Measurements from ENCODE around the gene NAT8L. TPM values are rescaled to one million over a fixed set of nuclear protein-coding genes. Genes with fewer than 3 reads are reported as not detected.

The NAT8L gene
- total and polyA plus RNA-seq, 8 donors = 0.23 to 7.3 (median 4.5) TPM

DNA sequence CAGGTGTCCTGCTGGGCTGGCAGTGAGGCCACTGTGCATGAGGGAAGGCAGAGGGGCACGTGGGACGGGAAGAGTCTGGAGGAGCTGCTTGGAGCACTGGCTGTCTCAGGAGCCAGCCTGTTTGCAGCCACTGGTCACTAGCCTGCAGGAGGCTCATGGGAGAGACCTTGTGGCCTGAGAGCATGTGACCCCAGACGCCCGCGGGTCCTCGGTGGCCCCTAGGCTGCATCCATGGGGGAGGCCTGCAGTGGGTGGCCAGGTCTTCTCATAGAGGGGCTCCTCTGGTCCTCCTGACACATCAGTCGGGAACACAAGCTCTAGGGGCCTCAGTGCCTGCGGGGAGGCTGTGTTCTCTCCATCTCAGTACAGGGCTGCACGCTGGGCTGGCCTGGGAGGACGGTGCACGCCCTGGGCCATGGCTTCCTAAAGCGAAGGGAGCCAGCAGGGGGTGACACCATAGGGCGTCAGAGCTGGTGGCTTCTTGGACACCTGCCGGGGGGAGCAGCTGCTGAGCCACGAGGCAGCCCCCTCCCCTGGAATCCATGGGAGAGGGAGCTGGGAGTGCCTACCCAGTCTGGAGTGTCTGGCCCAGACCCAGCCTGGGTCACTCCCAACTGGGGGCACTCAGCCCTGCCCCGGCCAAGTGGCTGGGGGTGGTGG lies 12.3 kb downstream of the NAT8L start:
- Histone ChIP-seq H3K9me3 (no peaks in the 10 kb centered on the region), H3K4me3 (no peak overlapping the region), H3K27me3 (peaks cover 0 to 56% of the 10 kb centered on the region in 2 donors), H3K4me1 (no peaks in the 10 kb centered on the region), H3K36me3 (no peaks in the 10 kb centered on the region), H3K27ac (no peak overlapping the region)
- DNase-seq = peak in 1 of 4 donors; percentile 67
- no peak for ATAC-seq
- TF ChIP-seq CTCF (IDR thresholded peaks at IDR 0.05) = no peak
- intact Hi-C loops (cut with DNase I) = no loop called here

- Histone ChIP-seq H3K27me3 (peaks cover 0 to 48% of the 10 kb centered on the region in 2 donors), H3K9me3 (no peaks in the 10 kb centered on the region), H3K4me3 (no peak overlapping the region), H3K36me3 (no peaks in the 10 kb centered on the region), H3K4me1 (no peaks in the 10 kb centered on the region), H3K27ac (no peak overlapping the region)
- TF ChIP-seq CTCF (IDR thresholded peaks at IDR 0.05) = no peak
- intact Hi-C loops (cut with DNase I) = no loop called here
- no peak for ATAC-seq
- DNase-seq = peak in 2 of 4 donors; percentile 44 to 71
Observed at GRCh38 chr4:2071912-2072867, 13.1 kb downstream of the NAT8L start.

DNA sequence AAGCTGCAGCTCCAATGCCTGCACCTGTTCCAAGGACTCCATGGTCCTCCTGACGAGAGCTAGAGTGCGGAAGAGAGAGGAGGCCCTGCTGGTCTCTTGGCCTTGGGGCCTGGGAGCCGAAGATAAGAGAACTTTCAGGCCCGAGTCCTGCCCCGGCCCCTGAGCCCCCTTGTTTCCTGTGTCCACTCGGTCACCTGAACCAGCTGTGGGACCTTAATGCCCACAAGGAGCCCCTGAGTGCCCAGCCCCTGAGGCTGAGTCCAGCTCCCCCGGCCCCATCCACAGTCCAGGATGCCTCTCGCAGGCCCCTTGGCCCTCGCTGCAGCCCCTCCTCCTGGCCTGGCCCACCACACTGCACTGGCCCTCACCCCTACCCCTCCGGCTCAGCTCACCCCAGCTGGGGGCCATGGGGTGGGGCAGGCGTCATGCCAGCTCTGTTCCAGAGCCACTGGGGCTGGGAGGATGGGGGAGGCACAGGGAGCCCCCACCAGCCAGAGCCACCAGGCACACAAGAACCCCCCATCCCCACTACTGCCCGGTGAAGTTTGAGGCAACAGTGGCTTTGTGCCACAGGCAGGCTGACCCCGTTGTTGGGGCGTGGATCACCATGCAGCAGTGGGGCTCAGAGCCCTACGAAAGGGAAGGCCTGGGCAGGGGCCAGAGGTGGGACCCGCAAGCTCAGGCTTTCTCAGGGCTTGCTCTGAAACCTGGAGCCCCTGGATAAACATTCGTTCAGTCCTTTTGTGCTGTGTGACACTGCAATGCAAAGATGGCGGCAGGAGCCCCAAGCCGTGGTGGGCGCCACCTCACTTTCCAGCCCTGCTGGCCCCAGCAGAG lies 14.1 kb downstream of the NAT8L start:
- Histone ChIP-seq H3K4me3 (no peak overlapping the region), H3K4me1 (no peaks in the 10 kb centered on the region), H3K27ac (no peak overlapping the region), H3K36me3 (no peaks in the 10 kb centered on the region), H3K27me3 (peaks cover 0 to 44% of the 10 kb centered on the region in 2 donors), H3K9me3 (no peaks in the 10 kb centered on the region)
- DNase-seq (peak in 1 of 4 donors; percentile 65), ATAC-seq (no peak)
- intact Hi-C loops (cut with DNase I) = no loop called here
- no peak for TF ChIP-seq CTCF (IDR thresholded peaks at IDR 0.05)

GRCh38 chr4:2073808-2074481 lies 14.8 kb downstream of the NAT8L start:
- TF ChIP-seq CTCF (IDR thresholded peaks at IDR 0.05) = no peak
- H3K4me1 ChIP-seq = no peaks in the 10 kb centered on the region
- peaks cover 0 to 38% of the 10 kb centered on the region in 2 donors for H3K27me3 ChIP-seq
- no peaks in the 10 kb centered on the region for H3K36me3 ChIP-seq
- DNase-seq = peak in 3 of 4 donors; percentile 30 to 70 (median 37)
- no peaks in the 10 kb centered on the region for H3K9me3 ChIP-seq
- ATAC-seq = no peak
- intact Hi-C loops (cut with DNase I) = no loop called here
- no peak overlapping the region for H3K4me3 ChIP-seq
- no peak overlapping the region for H3K27ac ChIP-seq

Measured in left lung (tissue), 10 donors.